Right lobe of liver (tissue), 6 donors: Measurements from ENCODE around the gene HSFX3. TPM values are rescaled to one million over a fixed set of nuclear protein-coding genes. Genes with fewer than 3 reads are reported as not detected.

ENCODE experiments used
- ATAC-seq, 4 donors: fragments of 200-7000 bp; cut with Tn5 transposase; one replicate each; pipeline ENCODE4 v1.9.1; 2020; ENCODE audit warnings: mild to moderate bottlenecking in 4 of 4, moderate library complexity in 4 of 4
- DNase-seq, 3 donors: peaks; one replicate each; pipeline ENCODE4 v3.0.0-alpha.2; 2020
- H3K27ac ChIP-seq, 3 donors: fragments of 200-600 bp; one replicate each; pipeline ENCODE4 v1.8.0; 2022
- H3K27me3 ChIP-seq, 2 donors: fragments of 200-600 bp; one replicate each; pipeline ENCODE4 v1.8.0; 2022
- H3K36me3 ChIP-seq, 4 donors: fragments of 200-600 bp; sonication (generic) in 1 of 4; one replicate each; pipeline versions ENCODE4 v1.5.1 to v1.8.0; 2017 to 2022; ENCODE audit warnings: control low read depth in 1 of 4
- H3K4me1 ChIP-seq, 4 donors: fragments of 200-600 bp; sonication (generic) in 1 of 4; one replicate each; pipeline versions ENCODE4 v1.5.1 to v1.8.0; 2017 to 2022; ENCODE audit warnings: control low read depth in 1 of 4
- H3K4me3 ChIP-seq, 3 donors: fragments of 200-600 bp; one replicate each; pipeline ENCODE4 v1.8.0; 2022
- H3K9me3 ChIP-seq, 4 donors: fragments of 200-600 bp; sonication (generic) in 1 of 4; one replicate each; pipeline versions ENCODE4 v1.5.1 to v1.8.0; 2017 to 2022; ENCODE audit warnings: control low read depth in 1 of 4
- CTCF ChIP-seq, 4 donors: fragments of 200-600 bp in 3 of 4; fragments of 450-650 bp in 1 of 4; IDR thresholded peaks; one replicate each; pipeline versions ENCODE4 v1.5.1 to v1.8.0; 2016 to 2022; ENCODE audit warnings: antibody characterized with exemption in 4 of 4, mild to moderate bottlenecking in 2 of 4
- POLR2A ChIP-seq: fragments of 450-650 bp; IDR thresholded peaks from one replicate; pipeline ENCODE4 v1.6.1; 2017; ENCODE audit warnings: antibody characterized with exemption, mild to moderate bottlenecking
- WGBS: methylation state at CpG from one replicate; pipeline ENCODE4 v1.1.6; 2018; ENCODE audit warnings: low coverage, low lambda C conversion rate; ENCODE audit not compliant: insufficient coverage; ENCODE audit errors: missing lambda C conversion rate; 5-methylcytosine and 5-hydroxymethylcytosine counted together
- intact Hi-C, 2 donors: fragments of 100-400 bp; cut with DNase I; formaldehyde crosslinking; loops; one replicate each; pipeline versions ENCODE4 v1.11.2 to v1.14.1; 2022
- total RNA-seq, 6 experiments: library from RNA; depleted of rRNA in 2 of 6; stranded (reverse); fragments of >200 nt in 2 of 6; fragmentation: NEBNext Ultra II Directional in 3 of 6; extraction: Animal tissue kit (Norgen Biotek cat#: 25700) in 3 of 6; gene quantifications; one replicate each; pipeline versions ENCODE4 v1.1.0 to v1.2.4, GENCODE V29; 2016 to 2023
- donor health status: DM: no; HTN: yes; CAD: no.
- donor health status: DM: no; HTN: no; CAD: no.
- donor health status: DM: no; HTN: no; CAD: no.
- donor health status: DM: no; HTN: yes; CAD: no.
- donor health status: DM: no; HTN: yes; CAD: no.

Gene HSFX3
- total RNA-seq, 6 experiments from 2014 or later = not detected

- Histone ChIP-seq H3K4me3 (no peak overlapping the region), H3K9me3 (no peaks in the 10 kb centered on the region), H3K36me3 (no peaks in the 10 kb centered on the region), H3K27ac (no peak overlapping the region), H3K4me1 (no peaks in the 10 kb centered on the region), H3K27me3 (no peaks in the 10 kb centered on the region)
- DNase-seq (no peak), ATAC-seq (no peak)
- intact Hi-C loops = no loop called here
- no CpG with 5 or more reads among the region's 2 CpGs for WGBS
- TF ChIP-seq POLR2A (no peak), CTCF (IDR thresholded peaks at IDR 0.05) (no peak)
Measured at GRCh38 chrX:149516604-149517003, 33.1 kb downstream of the HSFX3 start.

- Histone ChIP-seq H3K27ac (no peak overlapping the region), H3K9me3 (no peaks in the 10 kb centered on the region), H3K4me1 (no peaks in the 10 kb centered on the region), H3K4me3 (no peak overlapping the region), H3K27me3 (no peaks in the 10 kb centered on the region), H3K36me3 (no peaks in the 10 kb centered on the region)
- DNase-seq (no peak), ATAC-seq (no peak)
- TF ChIP-seq CTCF (IDR thresholded peaks at IDR 0.05) = no peak
- no peak for TF ChIP-seq POLR2A
- 32% methylated on average over 3 of the region's 4 CpGs for WGBS
- intact Hi-C loops = no loop called here
Measured at GRCh38 chrX:149515954-149516602, 33.6 kb downstream of the HSFX3 start.

GRCh38 chrX:149513825-149514428, 35.8 kb downstream of the HSFX3 start:
- Histone ChIP-seq H3K9me3 (no peaks in the 10 kb centered on the region), H3K27me3 (no peaks in the 10 kb centered on the region), H3K4me1 (no peaks in the 10 kb centered on the region), H3K27ac (no peak overlapping the region), H3K4me3 (no peak overlapping the region), H3K36me3 (no peaks in the 10 kb centered on the region)
- WGBS = 40% methylated on average over 7 of the region's 9 CpGs
- ATAC-seq (no peak), DNase-seq (no peak)
- TF ChIP-seq POLR2A = no peak
- TF ChIP-seq CTCF (IDR thresholded peaks at IDR 0.05) = no peak
- intact Hi-C loops = no loop called here

GRCh38 chrX:149512225-149512885, 37.4 kb downstream of the HSFX3 start:
- 57% methylated on average over 4 of the region's 4 CpGs for WGBS
- H3K4me3 ChIP-seq = no peak overlapping the region
- intact Hi-C loops = no loop called here
- no peaks in the 10 kb centered on the region for H3K9me3 ChIP-seq
- H3K36me3 ChIP-seq = no peaks in the 10 kb centered on the region
- ATAC-seq (peak; percentile 91 to 95 (median 94)), DNase-seq (peak in 2 of 3 donors; percentile 46 to 51)
- H3K27ac ChIP-seq = no peak overlapping the region
- no peak for TF ChIP-seq POLR2A
- peak; percentile 59 to 67 (median 63) for TF ChIP-seq CTCF (IDR thresholded peaks at IDR 0.05)
- H3K27me3 ChIP-seq = no peaks in the 10 kb centered on the region
- no peaks in the 10 kb centered on the region for H3K4me1 ChIP-seq
